ENCODE data around the gene AOC1.

The AOC1 gene

GRCh38 chr7:150863946-150864345 is 11.6 kb downstream of the AOC1 start:
- Histone ChIP-seq H3K4me2 (ENCODE audit: low read length) (no peak overlapping the region), H3K4me3 (ENCODE audit: low read length) (no peak overlapping the region), H3K9ac (ENCODE audit: low read depth, low read length) (no peak overlapping the region), H3K36me3 (ENCODE audit: insufficient read depth, low read length) (no peaks in the 10 kb centered on the region), H3K27me3 (ENCODE audit: control insufficient read depth, insufficient read depth, low read length) (no peaks in the 10 kb centered on the region), H3K4me1 (ENCODE audit: control insufficient read depth, insufficient read depth, low read length) (no peaks in the 10 kb centered on the region), H3K9me3 (replicated peaks; ENCODE audit: low read length) (no peaks in the 10 kb centered on the region)

GRCh38 chr7:150866932-150867564 is 14.7 kb downstream of the AOC1 start:
- no peak overlapping the region for H3K4me2 ChIP-seq (ENCODE audit: low read length)
- H3K9me3 ChIP-seq (replicated peaks; ENCODE audit: low read length) = no peaks in the 10 kb centered on the region
- no peaks in the 10 kb centered on the region for H3K27me3 ChIP-seq (ENCODE audit: control insufficient read depth, insufficient read depth, low read length)
- H3K4me1 ChIP-seq (ENCODE audit: control insufficient read depth, insufficient read depth, low read length) = no peaks in the 10 kb centered on the region
- no peak overlapping the region for H3K9ac ChIP-seq (ENCODE audit: low read depth, low read length)
- no peak overlapping the region for H3K4me3 ChIP-seq (ENCODE audit: low read length)
- no peaks in the 10 kb centered on the region for H3K36me3 ChIP-seq (ENCODE audit: insufficient read depth, low read length)

- Histone ChIP-seq H3K36me3 (ENCODE audit: insufficient read depth, low read length) (no peaks in the 10 kb centered on the region), H3K4me3 (ENCODE audit: low read length) (no peak overlapping the region), H3K4me1 (ENCODE audit: control insufficient read depth, insufficient read depth, low read length) (no peaks in the 10 kb centered on the region), H3K27me3 (ENCODE audit: control insufficient read depth, insufficient read depth, low read length) (no peaks in the 10 kb centered on the region), H3K9me3 (replicated peaks; ENCODE audit: low read length) (no peaks in the 10 kb centered on the region), H3K9ac (ENCODE audit: low read depth, low read length) (no peak overlapping the region), H3K4me2 (ENCODE audit: low read length) (no peak overlapping the region)
Measured at GRCh38 chr7:150867605-150868004, 15.3 kb downstream of the AOC1 start.

- no peak overlapping the region for H3K4me3 ChIP-seq (ENCODE audit: low read length)
- H3K4me1 ChIP-seq (ENCODE audit: control insufficient read depth, insufficient read depth, low read length) = no peaks in the 10 kb centered on the region
- no peaks in the 10 kb centered on the region for H3K27me3 ChIP-seq (ENCODE audit: control insufficient read depth, insufficient read depth, low read length)
- no peaks in the 10 kb centered on the region for H3K9me3 ChIP-seq (replicated peaks; ENCODE audit: low read length)
- H3K9ac ChIP-seq (ENCODE audit: low read depth, low read length) = no peak overlapping the region
- H3K4me2 ChIP-seq (ENCODE audit: low read length) = no peak overlapping the region
- no peaks in the 10 kb centered on the region for H3K36me3 ChIP-seq (ENCODE audit: insufficient read depth, low read length)
Measured at GRCh38 chr7:150869467-150869866, 17.1 kb downstream of the AOC1 start.

GRCh38 chr7:150871601-150872000 is 19.3 kb downstream of the AOC1 start:
- Histone ChIP-seq H3K27me3 (ENCODE audit: control insufficient read depth, insufficient read depth, low read length) (no peaks in the 10 kb centered on the region), H3K4me2 (ENCODE audit: low read length) (no peak overlapping the region), H3K4me1 (ENCODE audit: control insufficient read depth, insufficient read depth, low read length) (no peaks in the 10 kb centered on the region), H3K9me3 (replicated peaks; ENCODE audit: low read length) (no peaks in the 10 kb centered on the region), H3K4me3 (ENCODE audit: low read length) (no peak overlapping the region), H3K9ac (ENCODE audit: low read depth, low read length) (no peak overlapping the region), H3K36me3 (ENCODE audit: insufficient read depth, low read length) (no peaks in the 10 kb centered on the region)

GRCh38 chr7:150874401-150875198 is 22.3 kb downstream of the AOC1 start:
- Histone ChIP-seq H3K4me3 (ENCODE audit: low read length) (no peak overlapping the region), H3K9me3 (replicated peaks; ENCODE audit: low read length) (no peaks in the 10 kb centered on the region), H3K4me2 (ENCODE audit: low read length) (no peak overlapping the region), H3K9ac (ENCODE audit: low read depth, low read length) (no peak overlapping the region), H3K4me1 (ENCODE audit: control insufficient read depth, insufficient read depth, low read length) (no peaks in the 10 kb centered on the region), H3K36me3 (ENCODE audit: insufficient read depth, low read length) (no peaks in the 10 kb centered on the region), H3K27me3 (ENCODE audit: control insufficient read depth, insufficient read depth, low read length) (peaks cover 9% of the 10 kb centered on the region)

GRCh38 chr7:150875791-150876190 is 23.5 kb downstream of the AOC1 start:
- no peaks in the 10 kb centered on the region for H3K9me3 ChIP-seq (replicated peaks; ENCODE audit: low read length)
- no peak overlapping the region for H3K4me2 ChIP-seq (ENCODE audit: low read length)
- H3K9ac ChIP-seq (ENCODE audit: low read depth, low read length) = no peak overlapping the region
- no peak overlapping the region for H3K4me3 ChIP-seq (ENCODE audit: low read length)
- peaks cover 9% of the 10 kb centered on the region for H3K27me3 ChIP-seq (ENCODE audit: control insufficient read depth, insufficient read depth, low read length)
- no peaks in the 10 kb centered on the region for H3K36me3 ChIP-seq (ENCODE audit: insufficient read depth, low read length)
- no peaks in the 10 kb centered on the region for H3K4me1 ChIP-seq (ENCODE audit: control insufficient read depth, insufficient read depth, low read length)

GRCh38 chr7:150876817-150877526 is 24.7 kb downstream of the AOC1 start:
- Histone ChIP-seq H3K4me1 (ENCODE audit: control insufficient read depth, insufficient read depth, low read length) (no peaks in the 10 kb centered on the region), H3K36me3 (ENCODE audit: insufficient read depth, low read length) (no peaks in the 10 kb centered on the region), H3K9me3 (replicated peaks; ENCODE audit: low read length) (no peaks in the 10 kb centered on the region), H3K4me2 (ENCODE audit: low read length) (no peak overlapping the region), H3K4me3 (ENCODE audit: low read length) (no peak overlapping the region), H3K9ac (ENCODE audit: low read depth, low read length) (no peak overlapping the region), H3K27me3 (ENCODE audit: control insufficient read depth, insufficient read depth, low read length) (peaks cover 9% of the 10 kb centered on the region)

- H3K4me3 ChIP-seq (ENCODE audit: low read length) = no peak overlapping the region
Measured at GRCh38 chr7:150877536-150877935, 25.2 kb downstream of the AOC1 start.

GRCh38 chr7:150879345-150879744 is 27.0 kb downstream of the AOC1 start:
- no peak overlapping the region for H3K9ac ChIP-seq (ENCODE audit: low read depth, low read length)
- no peaks in the 10 kb centered on the region for H3K36me3 ChIP-seq (ENCODE audit: insufficient read depth, low read length)
- H3K4me2 ChIP-seq (ENCODE audit: low read length) = no peak overlapping the region
- no peak overlapping the region for H3K4me3 ChIP-seq (ENCODE audit: low read length)
- peaks cover 9% of the 10 kb centered on the region for H3K27me3 ChIP-seq (ENCODE audit: control insufficient read depth, insufficient read depth, low read length)
- H3K9me3 ChIP-seq (replicated peaks; ENCODE audit: low read length) = no peaks in the 10 kb centered on the region
- H3K4me1 ChIP-seq (ENCODE audit: control insufficient read depth, insufficient read depth, low read length) = no peaks in the 10 kb centered on the region

More at GRCh38 chr7:150877536-150877935, 25.2 kb downstream of the AOC1 start:
- no peaks in the 10 kb centered on the region for H3K9me3 ChIP-seq (replicated peaks; ENCODE audit: low read length)
- H3K27me3 ChIP-seq (ENCODE audit: control insufficient read depth, insufficient read depth, low read length) = peaks cover 9% of the 10 kb centered on the region
- H3K4me2 ChIP-seq (ENCODE audit: low read length) = no peak overlapping the region
- no peaks in the 10 kb centered on the region for H3K4me1 ChIP-seq (ENCODE audit: control insufficient read depth, insufficient read depth, low read length)
- no peak overlapping the region for H3K9ac ChIP-seq (ENCODE audit: low read depth, low read length)
- H3K36me3 ChIP-seq (ENCODE audit: insufficient read depth, low read length) = no peaks in the 10 kb centered on the region

- Histone ChIP-seq H3K9me3 (replicated peaks; ENCODE audit: low read length) (no peaks in the 10 kb centered on the region), H3K27me3 (ENCODE audit: control insufficient read depth, insufficient read depth, low read length) (peaks cover 9% of the 10 kb centered on the region), H3K36me3 (ENCODE audit: insufficient read depth, low read length) (no peaks in the 10 kb centered on the region), H3K4me1 (ENCODE audit: control insufficient read depth, insufficient read depth, low read length) (no peaks in the 10 kb centered on the region), H3K4me3 (ENCODE audit: low read length) (no peak overlapping the region), H3K4me2 (ENCODE audit: low read length) (no peak overlapping the region), H3K9ac (ENCODE audit: low read depth, low read length) (no peak overlapping the region)
Measured at GRCh38 chr7:150881189-150881588, 28.9 kb downstream of the AOC1 start.
